CD1c-positive myeloid dendritic cell (primary cell): Measurements from ENCODE around the gene IQUB.
"Not testable (repeated sequence)": the region's sequence is repeated elsewhere in the genome, so short reads cannot be mapped to it uniquely, and the experiment has no call there.

Source experiments
- DNase-seq: peaks from one replicate; pipeline ENCODE4 v3.0.0-alpha.2; 2016; ENCODE audit errors: extremely low spot score

The IQUB gene

DNA sequence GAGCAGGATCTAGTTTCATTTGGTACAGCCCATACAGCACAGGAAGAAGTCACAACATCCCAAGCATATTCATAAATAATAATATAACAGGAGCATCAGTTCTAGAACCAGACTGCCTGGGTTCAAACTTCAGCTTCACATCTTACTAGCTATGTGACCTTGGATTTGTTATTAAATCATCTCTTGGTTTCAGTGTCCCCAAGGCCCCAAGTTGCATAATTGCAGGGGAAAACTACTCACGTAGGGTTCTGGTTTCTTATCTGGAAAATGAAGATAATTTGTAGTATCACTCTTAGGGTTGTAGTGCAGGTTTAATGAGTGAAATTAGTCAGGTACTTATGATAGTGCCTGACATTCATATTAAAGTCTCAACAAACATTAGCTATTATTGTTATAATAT lies 5.5 kb upstream of the IQUB start:
- no peak for DNase-seq

DNA sequence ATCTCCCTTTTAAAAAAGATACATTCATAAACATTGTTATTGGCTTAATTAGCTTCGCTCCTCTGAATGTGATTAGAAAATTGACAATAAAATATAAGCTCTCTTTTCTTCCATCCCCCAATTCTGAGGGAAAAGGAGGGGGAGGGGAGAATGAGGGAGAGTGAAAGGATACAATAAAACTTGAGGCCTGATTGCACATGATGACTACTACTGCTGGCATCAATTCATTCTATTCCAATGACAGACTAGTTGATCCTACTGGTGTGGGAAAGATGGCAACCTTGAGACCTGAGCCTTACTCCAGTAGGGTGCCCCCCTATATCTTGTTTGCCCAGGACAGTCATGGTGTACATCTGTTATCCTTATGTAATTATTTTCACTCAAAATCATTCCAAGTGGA lies 4.5 kb upstream of the IQUB start:
- no peak for DNase-seq

DNA sequence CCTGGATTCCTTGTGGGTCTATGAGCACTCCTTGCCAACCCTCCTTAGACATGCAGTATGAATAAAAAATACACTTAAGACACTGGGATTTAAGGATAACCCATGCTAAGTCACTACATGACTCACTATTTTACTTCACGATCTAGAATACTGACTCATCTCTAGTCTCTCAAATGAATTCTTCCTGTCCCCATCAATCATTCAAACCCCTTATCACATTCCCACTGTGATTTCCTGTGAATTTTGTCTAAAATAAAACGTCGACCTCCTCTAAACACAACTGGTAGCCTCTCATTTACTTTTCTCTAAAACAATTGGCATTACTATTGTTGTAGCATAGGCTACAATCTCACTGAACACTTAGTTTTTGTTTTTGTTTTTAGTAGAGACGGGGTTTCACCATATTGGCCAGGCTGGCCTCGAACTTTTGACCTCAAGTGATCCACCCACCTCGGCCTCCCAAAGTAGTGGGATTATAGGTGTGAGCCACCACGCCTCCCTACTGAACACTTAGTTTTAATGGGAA lies 3.9 kb upstream of the IQUB start:
- DNase-seq, result no peak

DNA sequence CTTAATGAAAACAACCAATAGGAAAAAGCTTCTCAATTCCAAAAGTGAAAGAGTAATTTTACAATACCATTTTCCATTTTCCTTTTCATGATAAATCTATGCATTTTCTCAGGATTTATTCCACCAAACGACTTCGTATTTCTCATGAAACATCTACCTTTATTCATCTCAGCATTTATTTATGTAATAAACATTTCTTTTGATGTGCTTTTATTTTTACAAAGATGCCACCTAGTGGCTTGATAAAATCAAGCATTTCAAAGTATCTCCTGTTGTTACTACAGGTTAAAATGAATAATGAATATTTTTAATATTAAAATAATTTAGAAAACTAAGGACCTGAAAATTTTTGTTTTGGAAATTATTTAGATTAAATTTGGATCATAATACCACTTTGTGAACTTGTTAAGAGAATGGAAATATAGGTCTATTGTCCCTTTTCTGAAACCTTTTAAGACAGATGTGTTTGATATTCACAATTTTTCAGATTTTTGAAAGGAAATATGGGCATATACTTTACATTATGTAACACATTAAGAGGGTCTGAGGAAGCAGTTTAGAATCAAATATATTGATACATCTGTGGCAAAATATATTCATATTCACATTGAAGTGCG lies 2.7 kb upstream of the IQUB start:
- DNase-seq, result peak; percentile 49

DNA sequence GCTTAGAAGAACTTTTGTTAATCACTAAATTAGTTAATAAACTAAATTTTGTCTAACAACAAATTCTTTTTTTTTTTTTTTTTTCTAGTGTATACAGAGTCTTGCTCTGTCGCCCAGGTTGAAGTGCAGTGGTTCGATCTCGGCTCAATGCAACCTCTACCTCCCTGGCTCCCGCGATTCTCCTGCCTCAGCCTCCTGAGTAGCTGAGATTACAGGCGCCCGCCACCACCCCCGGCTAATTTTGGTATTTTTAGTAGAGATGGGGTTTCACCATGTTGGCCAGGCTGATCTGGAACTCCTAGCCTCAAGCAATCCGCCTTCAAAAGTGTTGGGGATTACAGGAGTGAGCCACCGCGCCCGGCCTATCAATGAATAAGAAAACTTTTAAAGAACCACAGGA lies 1.1 kb upstream of the IQUB start:
- DNase-seq, result no peak

DNA sequence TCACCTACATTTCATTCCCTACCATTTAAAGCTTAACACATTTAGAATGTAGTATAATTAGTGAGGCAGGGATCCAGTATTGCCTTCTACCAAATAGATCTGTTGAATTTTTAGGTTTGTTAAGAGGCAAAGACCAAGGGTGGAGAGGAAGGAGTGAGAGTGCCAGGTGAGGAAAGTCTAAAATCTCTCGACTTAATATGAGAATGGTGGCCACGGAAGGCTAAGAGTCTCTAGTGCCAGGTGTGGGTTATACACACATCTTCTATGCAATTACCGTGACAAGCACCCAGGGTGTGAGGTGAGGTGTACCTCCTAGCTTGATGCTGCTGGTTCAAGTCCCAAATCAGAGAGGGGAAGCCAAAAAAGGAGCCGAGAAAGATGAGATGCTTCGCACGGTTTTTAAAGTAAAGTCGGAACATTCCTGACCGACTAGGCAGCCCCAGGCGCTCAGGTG lies 439 bp downstream of the IQUB start:
- DNase-seq, result peak; percentile 17

DNA sequence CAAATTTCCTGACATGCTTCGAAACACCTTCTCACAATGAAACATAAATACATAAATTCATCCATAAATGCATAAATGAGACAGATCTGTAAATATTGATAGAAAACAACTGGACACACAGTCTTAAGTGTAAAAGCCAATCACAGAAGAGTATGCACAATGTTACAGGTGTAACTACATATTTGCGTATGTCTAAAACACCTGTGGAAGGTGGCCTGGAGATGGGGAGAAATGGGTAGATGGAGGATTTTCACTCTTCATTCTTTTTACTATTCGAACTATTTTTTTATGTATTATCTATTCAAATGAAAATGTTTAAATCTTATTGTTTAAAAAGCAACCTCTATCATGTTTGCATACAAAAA lies 860 bp downstream of the IQUB start:
- DNase-seq, result no peak

DNA sequence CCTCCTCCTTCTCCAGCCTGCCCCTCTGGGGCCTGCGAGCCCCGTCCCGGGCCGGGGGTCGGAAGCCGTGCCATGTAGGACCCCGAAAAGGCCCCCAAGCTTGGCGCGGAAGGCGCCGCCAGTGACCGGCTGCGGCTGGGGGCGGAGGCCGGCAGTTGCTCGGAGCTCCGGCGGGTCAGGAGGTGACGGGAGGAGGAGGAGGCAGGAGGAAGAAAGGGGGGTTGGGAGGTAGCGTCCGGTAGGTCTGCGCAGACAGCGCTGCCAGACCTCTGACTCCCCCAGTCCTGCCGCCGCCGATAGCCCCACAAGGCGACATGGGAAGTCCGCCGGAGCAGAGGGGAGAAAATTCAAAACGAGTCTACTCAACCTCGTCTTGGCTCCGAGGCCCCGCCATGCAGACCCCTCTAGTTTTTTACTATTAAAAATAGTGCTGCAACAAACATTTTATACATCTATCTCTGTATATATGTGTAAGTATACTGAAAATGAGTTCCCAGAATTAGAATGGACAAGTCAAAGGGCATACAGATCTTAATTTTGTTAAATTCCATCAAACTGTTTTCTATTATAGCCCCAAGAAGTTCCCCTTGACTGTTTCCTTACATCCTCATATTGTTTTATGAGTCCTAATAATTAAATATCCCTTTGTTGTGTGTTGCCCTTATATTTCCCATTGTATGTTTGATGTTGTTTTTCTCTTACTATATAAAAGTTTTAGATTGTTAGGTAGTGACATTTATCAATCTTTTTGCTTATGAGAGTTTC lies 1.4 kb downstream of the IQUB start:
- DNase-seq, result peak; percentile 10

DNA sequence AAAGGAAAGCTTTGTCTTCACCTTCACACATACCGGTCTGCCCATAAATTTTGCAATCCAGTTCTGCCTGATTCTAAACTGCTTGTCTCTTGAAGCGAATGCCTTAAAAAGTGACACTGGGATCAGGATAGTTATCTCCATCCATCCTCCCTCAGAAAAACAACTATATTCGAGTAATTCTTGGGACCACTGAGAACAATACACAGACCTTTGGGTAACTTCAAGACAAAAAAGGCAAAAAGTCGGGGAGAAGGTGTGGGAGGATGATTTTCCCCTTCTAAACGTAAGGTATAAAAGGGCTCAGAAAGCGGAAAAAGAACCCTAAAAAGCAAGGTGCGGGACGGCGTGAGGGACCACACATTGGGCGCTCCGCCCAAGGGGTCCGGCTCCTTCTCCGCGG lies 2.1 kb downstream of the IQUB start:
- DNase-seq, result not testable (repeated sequence)

DNA sequence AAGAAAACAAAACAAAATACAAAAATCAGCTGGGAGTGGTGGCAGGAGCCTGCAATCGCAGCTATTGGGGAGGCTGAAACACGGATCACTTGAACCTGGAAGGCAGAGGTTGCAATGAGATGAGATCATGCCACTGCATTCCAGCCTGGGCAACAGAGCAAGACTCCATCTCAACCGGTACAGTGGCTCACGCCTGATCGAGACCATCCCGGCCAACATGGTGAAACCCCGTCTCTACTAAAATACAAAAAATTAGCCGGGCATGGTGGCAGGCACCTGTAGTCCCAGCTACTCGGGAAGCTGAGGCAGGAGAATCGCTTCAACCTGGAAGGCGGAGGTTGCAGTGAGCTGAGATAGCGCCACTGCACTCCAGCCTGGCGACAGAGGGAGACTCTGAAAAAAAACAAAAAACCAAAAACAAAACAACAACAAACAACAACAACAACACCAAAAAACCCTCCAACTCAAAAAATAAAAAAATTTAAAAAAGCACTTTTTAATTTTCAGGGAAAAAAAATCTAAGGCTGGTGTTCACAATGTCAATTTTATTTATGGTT lies 4.3 kb downstream of the IQUB start:
- DNase-seq, result not testable (repeated sequence)

DNA sequence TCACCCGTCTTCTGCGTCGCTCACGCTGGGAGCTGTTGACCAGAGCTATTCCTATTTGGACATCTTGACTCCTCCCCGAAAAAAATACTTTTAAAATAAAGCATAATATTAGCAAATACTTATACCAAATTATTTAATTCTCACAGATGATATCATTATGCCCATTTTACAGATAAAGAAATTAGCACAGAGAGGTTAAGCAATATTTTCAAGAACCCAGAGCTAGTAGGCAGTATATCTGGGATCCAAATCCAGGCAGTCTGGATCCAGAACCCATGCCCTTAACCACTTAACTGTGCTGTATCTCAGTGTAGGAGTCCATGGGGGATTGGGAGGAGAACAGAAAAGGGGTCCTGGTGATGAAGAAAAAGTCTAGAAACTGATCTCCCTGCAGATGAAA lies 6.1 kb downstream of the IQUB start:
- DNase-seq, result no peak

DNA sequence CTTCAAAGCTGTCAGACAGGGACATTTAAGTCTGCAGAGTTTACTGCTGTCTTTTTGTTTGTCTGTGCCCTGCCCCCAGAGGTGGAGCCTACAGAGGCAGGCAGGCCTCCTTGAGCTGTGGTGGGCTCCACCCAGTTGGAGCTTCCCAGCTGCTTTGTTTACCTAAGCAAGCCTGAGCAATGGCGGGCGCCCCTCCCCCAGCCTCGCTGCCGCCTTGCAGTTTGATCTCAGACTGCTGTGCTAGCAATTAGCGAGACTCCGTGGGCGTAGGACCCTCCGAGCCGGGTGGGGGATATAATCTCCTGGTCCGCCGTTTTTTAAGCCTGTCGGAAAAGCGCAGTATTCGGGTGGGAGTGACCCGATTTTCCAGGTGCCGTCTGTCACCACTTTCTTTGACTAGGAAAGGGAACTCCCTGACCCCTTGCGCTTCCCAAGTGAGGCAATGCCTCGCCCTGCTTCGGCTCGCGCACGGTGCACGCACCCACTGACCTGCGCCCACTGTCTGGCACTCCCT lies 6.6 kb downstream of the IQUB start:
- not testable (repeated sequence) for DNase-seq

DNA sequence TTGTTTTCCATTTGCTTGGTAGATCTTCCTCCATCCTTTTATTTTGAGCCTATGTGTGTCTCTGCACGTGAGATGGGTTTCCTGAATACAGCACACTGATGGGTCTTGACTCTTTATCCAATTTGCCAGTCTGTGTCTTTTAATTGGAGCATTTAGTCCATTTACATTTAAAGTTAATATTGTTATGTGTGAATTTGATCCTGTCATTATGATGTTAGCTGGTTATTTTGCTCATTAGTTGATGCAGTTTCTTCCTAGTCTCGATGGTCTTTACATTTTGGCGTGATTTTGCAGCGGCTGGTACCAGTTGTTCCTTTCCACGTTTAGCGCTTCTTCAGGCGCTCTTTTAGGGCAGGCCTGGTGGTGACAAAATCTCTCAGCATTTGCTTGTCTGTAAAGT lies 7.9 kb downstream of the IQUB start:
- DNase-seq, result not testable (repeated sequence)

DNA sequence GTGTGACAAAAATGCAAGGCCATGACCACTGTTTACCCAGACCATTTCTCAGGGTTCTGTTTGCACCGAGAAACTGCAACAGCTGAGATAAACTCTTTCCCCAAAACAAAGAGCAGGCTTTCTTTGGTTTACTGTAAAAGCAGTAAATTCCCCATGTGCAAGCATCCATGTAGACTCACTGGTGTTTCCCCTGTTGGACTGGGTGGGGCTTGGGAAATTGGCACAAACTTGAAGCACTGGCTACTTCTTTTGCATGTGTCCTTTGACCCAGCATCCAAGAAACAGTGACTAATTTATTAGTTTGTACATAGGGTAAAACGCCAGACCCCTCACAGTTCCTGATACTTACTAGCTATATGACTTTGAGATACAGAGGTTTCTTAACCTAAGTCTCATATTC lies 12.3 kb downstream of the IQUB start:
- no peak for DNase-seq

DNA sequence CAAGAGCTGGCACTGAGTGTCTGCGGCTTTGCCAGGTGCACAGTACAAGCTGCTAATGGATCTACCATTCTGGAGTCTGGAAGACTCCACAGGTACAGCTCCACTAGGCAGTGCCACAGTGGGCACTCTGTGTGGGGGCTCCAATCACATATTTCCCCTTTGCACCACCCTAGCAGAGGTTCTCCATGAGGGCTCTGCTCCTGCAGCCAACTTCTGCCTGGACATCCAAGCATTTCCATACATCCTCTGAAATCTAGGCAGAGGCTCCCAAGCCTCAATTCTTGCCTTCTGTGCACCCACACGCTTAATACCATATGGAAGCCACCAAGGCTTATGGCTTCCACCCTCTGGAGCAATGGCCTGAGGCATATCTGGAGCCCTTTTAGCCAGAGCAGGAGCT lies 29.2 kb downstream of the IQUB start:
- no peak for DNase-seq

DNA sequence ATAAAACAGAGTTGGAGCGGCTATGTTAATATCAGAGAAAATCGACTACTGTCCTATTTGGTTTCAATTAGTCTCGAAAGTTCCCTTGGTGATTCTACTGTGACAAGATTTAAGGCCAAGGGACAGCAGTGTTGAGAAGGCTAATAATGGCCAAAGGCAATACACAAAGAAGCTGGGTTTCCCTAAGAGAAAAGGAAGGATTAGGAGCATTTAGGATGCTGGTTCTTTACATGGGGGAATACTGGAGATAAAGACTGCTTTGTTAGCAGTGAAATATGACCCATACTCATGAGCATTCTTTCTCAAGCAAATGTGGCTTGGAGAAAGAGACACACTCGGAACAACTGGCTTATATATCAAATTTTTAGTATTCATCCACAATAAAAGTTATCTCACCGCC lies 32.2 kb downstream of the IQUB start:
- DNase-seq, result no peak

DNA sequence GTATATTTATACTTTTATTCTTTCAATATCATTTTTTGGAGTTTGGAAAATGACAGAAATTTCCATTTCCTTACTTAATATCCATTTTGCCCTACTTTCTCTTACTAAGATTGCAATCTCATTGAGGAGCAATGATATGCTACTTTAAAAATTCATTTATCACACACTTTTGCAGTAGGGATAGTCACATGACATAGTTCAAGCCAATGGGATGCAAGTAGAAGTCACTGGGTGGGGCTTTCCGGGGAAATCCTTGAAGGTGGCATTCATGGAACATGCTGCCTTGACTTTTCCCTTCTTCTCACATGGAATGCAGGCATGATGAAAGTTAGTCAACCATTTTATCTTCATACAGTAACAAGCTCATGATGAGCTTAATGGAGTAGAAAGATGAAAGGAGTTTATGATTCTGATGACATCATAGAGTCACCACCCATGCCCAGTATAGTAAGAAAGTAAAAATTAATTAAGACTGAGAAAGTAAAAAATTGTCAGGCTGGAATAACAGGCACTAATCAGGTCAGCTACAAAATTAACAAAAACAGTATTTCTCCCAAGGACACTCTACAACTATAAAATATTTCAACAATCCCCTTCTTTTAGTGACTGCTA lies 33.4 kb downstream of the IQUB start:
- DNase-seq, result no peak

DNA sequence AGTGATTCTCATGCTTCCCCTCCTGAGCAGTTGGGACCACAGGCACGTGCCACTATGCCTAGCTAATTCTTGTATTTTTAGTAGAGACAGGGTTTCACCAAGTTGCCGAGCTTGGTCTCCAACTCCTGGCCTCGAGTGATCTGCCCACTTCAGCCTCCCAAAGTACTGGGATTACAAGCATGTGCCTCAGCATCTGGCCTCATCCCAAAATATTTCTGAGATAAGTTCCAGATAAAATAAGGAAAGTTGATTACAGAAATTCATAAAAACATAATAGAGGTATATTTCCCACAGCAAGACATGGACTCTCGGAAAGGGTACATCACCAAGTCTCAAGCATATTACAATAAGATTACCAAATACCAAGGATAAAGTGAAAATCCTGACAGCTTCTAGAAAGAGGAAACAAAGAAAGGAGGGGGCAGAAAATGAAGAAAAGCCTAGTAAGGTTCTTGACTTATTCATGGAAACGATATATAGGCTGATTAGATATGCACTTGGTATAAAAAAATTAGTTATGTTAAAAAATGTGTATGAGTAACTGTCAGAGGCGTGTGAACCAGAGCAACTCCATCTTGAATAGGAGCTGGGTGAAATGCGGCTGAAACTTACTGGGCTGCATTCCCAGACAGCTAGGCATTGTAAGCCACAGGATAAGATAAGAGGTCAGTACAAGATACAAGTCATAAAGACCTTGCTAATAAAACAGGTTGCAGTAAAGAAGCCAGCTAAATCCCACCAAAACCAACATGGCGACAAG lies 35.0 kb downstream of the IQUB start:
- no peak for DNase-seq

DNA sequence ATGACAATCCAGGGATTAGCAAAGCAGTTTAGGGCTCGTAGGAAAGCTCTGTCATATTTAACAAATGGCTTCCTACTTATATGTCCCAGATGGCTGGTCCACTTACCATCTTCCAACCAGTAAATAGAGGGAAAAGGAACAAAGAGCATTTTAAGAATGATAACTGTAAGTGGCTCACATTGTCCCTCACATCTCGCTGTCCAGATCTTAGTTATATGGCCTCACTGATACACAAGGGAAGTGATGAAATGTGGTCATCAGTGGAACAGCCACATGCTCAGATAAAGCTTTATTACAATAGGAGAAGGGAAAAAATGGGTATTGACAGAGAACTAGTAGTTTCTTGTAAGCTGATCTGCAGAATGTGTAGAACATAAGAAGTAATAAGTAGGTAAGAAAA lies 35.8 kb downstream of the IQUB start:
- DNase-seq, result no peak

DNA sequence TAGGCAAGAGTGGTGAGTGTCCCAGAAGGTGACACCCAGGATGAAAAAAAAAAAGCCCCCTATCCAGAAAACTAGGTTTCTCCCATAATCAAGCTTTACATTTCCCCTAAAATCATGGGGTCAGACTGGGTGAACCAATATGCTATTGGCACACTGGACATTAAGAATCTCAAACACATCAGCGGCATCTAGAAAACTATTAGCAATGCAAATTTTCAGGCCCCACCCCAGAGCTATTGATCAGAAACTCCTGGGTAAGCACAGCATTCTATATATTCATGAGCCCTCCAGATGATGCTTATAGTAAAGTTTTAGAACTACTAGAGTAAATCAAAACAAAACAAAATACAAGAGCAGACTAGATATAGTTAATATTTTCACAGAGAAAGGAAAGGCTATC lies 36.4 kb downstream of the IQUB start:
- no peak for DNase-seq

DNA sequence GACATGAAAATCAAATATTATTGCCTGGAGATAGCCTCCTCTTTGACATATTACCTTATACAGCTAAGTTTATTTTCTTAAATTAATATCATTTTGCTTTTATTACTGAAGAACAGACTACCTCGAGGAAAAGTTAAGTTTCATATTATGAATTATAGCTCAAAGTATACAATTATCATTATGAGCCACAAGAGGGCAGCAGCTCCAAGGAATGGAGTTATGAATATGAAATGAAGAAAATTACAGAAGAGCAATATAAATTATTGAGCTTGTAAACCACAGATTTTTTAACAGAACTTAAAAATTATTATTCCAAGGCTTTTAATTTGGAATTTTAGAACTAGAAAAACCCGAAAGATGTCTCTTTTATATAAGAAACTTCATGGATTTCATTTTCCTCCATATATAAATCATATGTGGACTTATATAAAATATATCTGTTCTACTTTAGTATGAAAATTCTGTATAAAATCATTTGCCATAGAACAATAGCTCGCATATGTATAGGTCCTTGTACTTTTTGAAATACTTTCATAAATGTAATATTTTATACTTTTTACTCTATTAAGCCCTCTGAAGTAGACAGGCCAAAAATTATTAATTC lies 40.1 kb downstream of the IQUB start:
- DNase-seq, result peak; percentile 65
